CD14-positive monocyte (primary cell): Measurements from ENCODE around the gene NDUFA12. TPM values are rescaled to one million over a fixed set of nuclear protein-coding genes. Genes with fewer than 3 reads are reported as not detected.
A peak's percentile ranks its signal among the peaks of the same experiment; 100 is the strongest.

Source experiments
- DNase-seq, 3 donors: peaks; one replicate each; pipeline ENCODE4 v3.0.0-alpha.2; 2011 to 2022
- H2AFZ ChIP-seq: 2 replicates; pipeline ENCODE4 v1.6.0; 2012; ENCODE audit warnings: mild to moderate bottlenecking, low read depth, low read length, inconsistent platforms; ENCODE audit not compliant: insufficient read depth, poor library complexity, severe bottlenecking
- H3K27ac ChIP-seq, 2 donors: 1 replicate in 1 of 2; 2 replicates in 1 of 2; pipeline ENCODE4 v1.5.1; 2012 to 2013; ENCODE audit warnings: low read length in 2 of 2, control low read depth in 1 of 2, inconsistent platforms in 1 of 2, low read depth in 1 of 2, mild to moderate bottlenecking in 1 of 2
- H3K27me3 ChIP-seq, 2 donors: one replicate each; pipeline versions ENCODE4 v1.6.0 to v1.6.1; 2011 to 2013; ENCODE audit warnings: low read length in 2 of 2; ENCODE audit not compliant: control insufficient read depth in 2 of 2, insufficient read depth in 2 of 2
- H3K36me3 ChIP-seq, 2 donors: replicated peaks in 1 of 2; 1 replicate in 1 of 2; 2 replicates in 1 of 2; pipeline versions ENCODE4 v1.5.1 to v1.6.1; 2012 to 2013; ENCODE audit warnings: low read length in 2 of 2, control low read depth in 1 of 2, inconsistent platforms in 1 of 2, mild to moderate bottlenecking in 1 of 2; ENCODE audit not compliant: insufficient read depth in 2 of 2, control insufficient read depth in 1 of 2
- H3K4me1 ChIP-seq, 2 donors: 1 replicate in 1 of 2; 2 replicates in 1 of 2; pipeline versions ENCODE4 v1.5.1 to v1.6.1; 2012 to 2013; ENCODE audit warnings: low read length in 2 of 2, control low read depth in 1 of 2, inconsistent platforms in 1 of 2, mild to moderate bottlenecking in 1 of 2, moderate library complexity in 1 of 2; ENCODE audit not compliant: insufficient read depth in 2 of 2, control insufficient read depth in 1 of 2
- H3K4me2 ChIP-seq: replicated peaks from 2 replicates; pipeline ENCODE3; 2012; ENCODE audit warnings: low read length, moderate library complexity, mild to moderate bottlenecking; ENCODE audit not compliant: poor library complexity, severe bottlenecking; ENCODE audit errors: extremely low read depth
- H3K4me3 ChIP-seq, 3 experiments: fragments of 200-600 bp in 1 of 3; sonication (generic) in 1 of 3; replicated peaks in 1 of 3; 1 replicate in 2 of 3; 2 replicates in 1 of 3; pipeline ENCODE4 v1.5.1; 2011 to 2013; ENCODE audit warnings: low read length in 3 of 3, mild to moderate bottlenecking in 3 of 3, control low read depth in 2 of 3, low read depth in 2 of 3, inconsistent platforms in 1 of 3, moderate library complexity in 1 of 3
- H3K79me2 ChIP-seq: 2 replicates; pipeline ENCODE4 v1.6.0; 2012; ENCODE audit warnings: mild to moderate bottlenecking, control low read depth, inconsistent platforms, low read length, moderate library complexity; ENCODE audit not compliant: insufficient read depth
- H3K9ac ChIP-seq: 2 replicates; pipeline ENCODE4 v1.6.0; 2017; ENCODE audit warnings: low read length, mild to moderate bottlenecking; ENCODE audit not compliant: insufficient read depth, poor library complexity, severe bottlenecking
- H3K9me3 ChIP-seq, 2 donors: replicated peaks in 1 of 2; 1 replicate in 1 of 2; 2 replicates in 1 of 2; pipeline versions ENCODE4 v1.5.1 to v1.6.1; 2012 to 2013; ENCODE audit warnings: low read length in 2 of 2, control low read depth in 1 of 2; ENCODE audit not compliant: control insufficient read depth in 1 of 2, insufficient read depth in 1 of 2
- H4K20me1 ChIP-seq: 2 replicates; pipeline ENCODE4 v1.6.0; 2012; ENCODE audit warnings: mild to moderate bottlenecking, low read length, control low read depth, moderate library complexity; ENCODE audit not compliant: insufficient read depth
- H3K27ac Mint-ChIP-seq, 7 donors: one replicate each; pipeline ENCODE4 v1.8.0; 2020; ENCODE audit warnings: mild to moderate bottlenecking in 7 of 7, mixed read lengths in 7 of 7, moderate library complexity in 6 of 7, inconsistent platforms in 2 of 7
- H3K27me3 Mint-ChIP-seq, 3 donors: one replicate each; pipeline ENCODE4 v1.8.0; 2021 to 2022; ENCODE audit warnings: low read depth in 3 of 3, mild to moderate bottlenecking in 3 of 3, mixed read lengths in 3 of 3, moderate library complexity in 3 of 3, inconsistent platforms in 1 of 3
- H3K36me3 Mint-ChIP-seq, 2 donors: one replicate each; pipeline ENCODE4 v1.8.0; 2020; ENCODE audit warnings: mixed read lengths in 2 of 2, inconsistent platforms in 1 of 2, mild to moderate bottlenecking in 1 of 2
- H3K4me1 Mint-ChIP-seq: one replicate; pipeline ENCODE4 v1.8.0; 2020; ENCODE audit warnings: mild to moderate bottlenecking, mixed read lengths
- H3K4me3 Mint-ChIP-seq, 2 donors: one replicate each; pipeline ENCODE4 v1.8.0; 2020; ENCODE audit warnings: mild to moderate bottlenecking in 2 of 2, mixed read lengths in 2 of 2, moderate library complexity in 1 of 2
- H3K9me3 Mint-ChIP-seq, 7 donors: one replicate each; pipeline ENCODE4 v1.8.0; 2020 to 2022; ENCODE audit warnings: mixed read lengths in 7 of 7, mild to moderate bottlenecking in 6 of 7, moderate library complexity in 6 of 7, inconsistent platforms in 2 of 7
- WGBS: methylation state at CpG from one replicate; pipeline ENCODE4 v1.1.5; 2013; ENCODE audit warnings: missing lambda C conversion rate; ENCODE audit not compliant: insufficient coverage; 5-methylcytosine and 5-hydroxymethylcytosine counted together
- intact Hi-C, 2 donors: fragments of 100-400 bp; cut with micrococcal nuclease; formaldehyde crosslinking; loops; one replicate each; pipeline versions ENCODE4 v1.15.0 to v1.15.1; 2023
- polyA plus RNA-seq, 3 donors: library from polyadenylated mRNA; depleted of rRNA in 1 of 3; unstranded in 2 of 3; stranded (reverse) in 1 of 3; fragments of 300-500 nt in 2 of 3; fragments of >200 nt in 1 of 3; fragmentation: Illumina TruSeq in 2 of 3; gene quantifications; 1 replicate in 2 of 3; 2 replicates in 1 of 3; pipeline ENCODE4 v1.2.3, GENCODE V29; 2012 to 2021
- TF ChIP-seq, protein P1 (sequence below): fragments of 200-600 bp; IDR thresholded peaks from one replicate; pipeline ENCODE4 v1.8.0; 2022; ENCODE audit warnings: antibody characterized with exemption, mild to moderate bottlenecking

NDUFA12 gene
- polyA plus RNA-seq, 3 donors = 105 to 302 (median 286) TPM

DNA sequence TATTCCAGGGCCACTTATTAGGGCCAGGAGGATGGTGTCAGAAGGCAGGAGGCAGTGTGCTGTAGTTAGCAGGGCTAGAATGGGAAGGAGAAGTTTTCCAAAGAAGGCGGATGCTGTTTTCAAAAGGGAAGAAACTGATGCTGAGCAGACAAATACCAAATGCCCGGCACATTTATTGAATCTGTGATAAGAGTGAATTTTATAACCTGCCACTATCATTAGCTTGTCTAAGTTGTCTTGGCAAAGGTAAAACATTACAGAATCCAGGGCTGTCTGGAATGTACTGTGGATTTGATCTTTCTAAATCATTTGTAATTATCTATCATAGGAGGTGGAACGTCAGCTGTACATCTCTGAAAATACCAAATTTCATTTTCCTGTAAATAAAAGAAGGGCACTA, 40.8 kb downstream of the NDUFA12 start:
- Histone ChIP-seq H3K4me2 (no peak overlapping the region), H2AFZ (no peak overlapping the region), H3K9ac (no peak overlapping the region), H3K36me3 (no peaks in the 10 kb centered on the region), H3K9me3 (no peaks in the 10 kb centered on the region), H3K27me3 (no peaks in the 10 kb centered on the region), H4K20me1 (no peaks in the 10 kb centered on the region), H3K27ac (no peak overlapping the region), H3K4me3 (no peak overlapping the region), H3K79me2 (no peaks in the 10 kb centered on the region), H3K4me1 (no peaks in the 10 kb centered on the region)
- 100% methylated on average over 1 of the region's 3 CpGs for WGBS
- H3K36me3 Mint-ChIP-seq = no peaks in the 10 kb centered on the region
- DNase-seq = no peak
- H3K4me3 Mint-ChIP-seq = no peak overlapping the region
- TF ChIP-seq, protein P1, sequence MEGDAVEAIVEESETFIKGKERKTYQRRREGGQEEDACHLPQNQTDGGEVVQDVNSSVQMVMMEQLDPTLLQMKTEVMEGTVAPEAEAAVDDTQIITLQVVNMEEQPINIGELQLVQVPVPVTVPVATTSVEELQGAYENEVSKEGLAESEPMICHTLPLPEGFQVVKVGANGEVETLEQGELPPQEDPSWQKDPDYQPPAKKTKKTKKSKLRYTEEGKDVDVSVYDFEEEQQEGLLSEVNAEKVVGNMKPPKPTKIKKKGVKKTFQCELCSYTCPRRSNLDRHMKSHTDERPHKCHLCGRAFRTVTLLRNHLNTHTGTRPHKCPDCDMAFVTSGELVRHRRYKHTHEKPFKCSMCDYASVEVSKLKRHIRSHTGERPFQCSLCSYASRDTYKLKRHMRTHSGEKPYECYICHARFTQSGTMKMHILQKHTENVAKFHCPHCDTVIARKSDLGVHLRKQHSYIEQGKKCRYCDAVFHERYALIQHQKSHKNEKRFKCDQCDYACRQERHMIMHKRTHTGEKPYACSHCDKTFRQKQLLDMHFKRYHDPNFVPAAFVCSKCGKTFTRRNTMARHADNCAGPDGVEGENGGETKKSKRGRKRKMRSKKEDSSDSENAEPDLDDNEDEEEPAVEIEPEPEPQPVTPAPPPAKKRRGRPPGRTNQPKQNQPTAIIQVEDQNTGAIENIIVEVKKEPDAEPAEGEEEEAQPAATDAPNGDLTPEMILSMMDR = no peak
- intact Hi-C loops = no loop called here
- peaks cover 3% of the 10 kb centered on the region for H3K4me1 Mint-ChIP-seq
- no peak overlapping the region for H3K27ac Mint-ChIP-seq
- no peaks in the 10 kb centered on the region for H3K9me3 Mint-ChIP-seq
- peaks cover 0 to 6% (median 2%) of the 10 kb centered on the region in 3 donors for H3K27me3 Mint-ChIP-seq

DNA sequence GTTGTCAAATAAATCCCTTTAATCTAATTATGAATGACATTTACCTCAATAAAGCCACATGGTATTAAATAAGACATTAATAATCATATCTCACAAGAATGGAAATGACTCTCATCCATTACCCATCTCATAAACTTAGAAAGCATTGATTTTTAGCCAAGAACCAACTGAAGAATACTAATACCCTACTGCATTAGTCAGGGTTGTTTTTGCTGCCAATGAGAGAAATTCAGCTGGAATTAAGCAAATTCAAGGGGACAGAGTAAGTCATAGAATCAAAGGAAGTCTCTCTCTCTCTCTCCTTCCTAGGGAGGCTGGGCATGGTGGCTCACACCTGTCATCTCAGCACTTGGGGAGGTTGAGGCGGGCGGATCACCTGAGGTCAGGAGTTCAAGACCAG, 41.6 kb downstream of the NDUFA12 start:
- DNase-seq = no peak
- Histone ChIP-seq H3K27me3 (no peaks in the 10 kb centered on the region), H3K9ac (no peak overlapping the region), H3K9me3 (no peaks in the 10 kb centered on the region), H3K79me2 (no peaks in the 10 kb centered on the region), H3K27ac (no peak overlapping the region), H3K4me3 (no peak overlapping the region), H3K4me1 (no peaks in the 10 kb centered on the region), H3K36me3 (no peaks in the 10 kb centered on the region), H4K20me1 (no peaks in the 10 kb centered on the region), H2AFZ (no peak overlapping the region), H3K4me2 (no peak overlapping the region)
- H3K27ac Mint-ChIP-seq = peak overlapping the region in 1 of 7 donors; percentile 13
- H3K36me3 Mint-ChIP-seq = no peaks in the 10 kb centered on the region
- no peaks in the 10 kb centered on the region for H3K9me3 Mint-ChIP-seq
- intact Hi-C loops = no loop called here
- peaks cover 3% of the 10 kb centered on the region for H3K4me1 Mint-ChIP-seq
- H3K27me3 Mint-ChIP-seq = peaks cover 0 to 5% (median 2%) of the 10 kb centered on the region in 3 donors
- TF ChIP-seq, protein P1 = no peak
- 100% methylated on average over 2 of the region's 2 CpGs for WGBS
- H3K4me3 Mint-ChIP-seq = no peak overlapping the region
